GF-D8 (cell line): Measurements from ENCODE around the gene LRRC26.

ENCODE experiments used
- DNase-seq: peaks from one replicate; lab custom pipeline; 2025; lab: John Stamatoyannopoulos, UW

Gene LRRC26

DNA sequence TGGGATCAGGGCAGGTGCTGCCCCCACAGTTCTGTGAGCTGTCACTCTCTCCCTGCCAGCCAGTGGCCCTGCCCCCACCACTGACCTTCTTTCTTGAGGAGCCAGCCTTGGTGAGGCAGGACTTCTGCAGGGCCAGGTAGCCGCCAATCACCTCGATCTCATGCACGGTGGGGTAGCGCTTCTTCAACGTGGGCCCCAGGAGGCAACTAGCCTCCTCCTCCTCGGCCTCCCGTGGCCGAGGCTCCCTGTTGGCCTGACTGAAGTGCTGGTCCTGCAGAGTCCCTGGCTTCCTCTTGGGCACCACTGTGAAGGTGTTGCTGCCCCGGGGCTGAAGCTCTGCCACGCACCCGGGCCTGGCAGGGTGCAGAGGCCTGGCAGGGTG lies 29.0 kb upstream of the LRRC26 start:
- DNase-seq: no peak

- DNase-seq: no peak
Observed at GRCh38 chr9:137198051-137198901, 28.4 kb upstream of the LRRC26 start.

DNA sequence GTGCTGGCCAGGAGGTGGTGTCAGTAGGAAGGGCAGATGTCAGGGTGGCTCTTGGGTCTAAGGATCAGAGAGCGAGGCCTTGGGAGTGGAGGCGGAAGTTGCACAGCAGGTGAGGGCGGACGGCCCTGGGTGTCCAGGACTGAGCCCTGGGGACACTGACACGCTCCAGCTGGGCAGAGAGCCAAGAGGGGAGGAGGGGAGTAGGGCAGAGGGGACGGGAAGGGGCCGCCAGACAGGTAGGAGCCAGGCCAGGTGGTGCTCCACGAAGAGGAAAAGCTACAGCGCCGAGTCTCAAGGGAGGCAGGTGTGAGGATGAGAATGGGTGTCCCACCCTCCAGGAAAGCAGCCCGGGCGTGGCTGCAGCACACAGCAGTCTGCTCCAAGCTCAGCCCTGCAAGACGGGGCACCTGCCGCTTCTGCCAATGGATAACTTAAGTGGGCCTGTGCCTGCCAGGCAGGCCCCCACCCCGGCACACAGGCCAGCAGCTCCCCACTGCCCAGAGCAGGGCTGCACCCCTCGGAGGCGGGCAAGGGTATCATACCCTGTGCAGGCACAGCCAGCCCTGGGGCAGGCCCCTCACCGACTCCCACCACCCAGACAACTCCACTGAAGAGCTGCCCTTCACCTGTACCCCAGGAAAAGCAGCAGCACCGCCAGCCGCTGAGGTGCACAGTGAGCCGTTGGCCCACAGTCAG lies 25.8 kb upstream of the LRRC26 start:
- DNase-seq: no peak

DNA sequence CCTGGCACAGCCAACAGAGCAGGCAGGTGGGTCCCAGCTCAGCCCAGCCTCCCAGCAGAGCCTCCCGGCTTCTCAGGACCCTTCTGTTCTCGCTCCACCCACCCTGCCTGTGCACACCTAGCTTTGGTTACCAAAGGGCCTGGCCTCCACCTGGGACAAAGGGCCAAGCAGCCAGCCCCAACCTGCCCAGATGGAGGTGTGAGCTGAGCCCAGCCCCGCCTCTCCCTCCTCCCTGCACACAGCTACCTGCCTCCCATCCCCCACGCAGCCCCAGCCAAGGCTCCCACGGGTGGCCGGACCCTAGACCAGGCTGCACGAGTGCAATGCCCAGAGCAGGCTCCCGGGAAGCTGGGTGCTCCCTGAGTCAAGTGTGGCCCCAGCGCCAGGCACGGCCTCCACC lies 25.1 kb upstream of the LRRC26 start:
- no peak for DNase-seq

GRCh38 chr9:137194388-137194787 lies 24.5 kb upstream of the LRRC26 start:
- DNase-seq: no peak

GRCh38 chr9:137193771-137194170 lies 23.9 kb upstream of the LRRC26 start:
- DNase-seq: no peak

- no peak for DNase-seq
Observed at GRCh38 chr9:137192859-137193258, 23.0 kb upstream of the LRRC26 start.

- DNase-seq: no peak
Observed at GRCh38 chr9:137192448-137192780, 22.6 kb upstream of the LRRC26 start.

- no peak for DNase-seq
Observed at GRCh38 chr9:137191691-137192447, 22.0 kb upstream of the LRRC26 start.

DNA sequence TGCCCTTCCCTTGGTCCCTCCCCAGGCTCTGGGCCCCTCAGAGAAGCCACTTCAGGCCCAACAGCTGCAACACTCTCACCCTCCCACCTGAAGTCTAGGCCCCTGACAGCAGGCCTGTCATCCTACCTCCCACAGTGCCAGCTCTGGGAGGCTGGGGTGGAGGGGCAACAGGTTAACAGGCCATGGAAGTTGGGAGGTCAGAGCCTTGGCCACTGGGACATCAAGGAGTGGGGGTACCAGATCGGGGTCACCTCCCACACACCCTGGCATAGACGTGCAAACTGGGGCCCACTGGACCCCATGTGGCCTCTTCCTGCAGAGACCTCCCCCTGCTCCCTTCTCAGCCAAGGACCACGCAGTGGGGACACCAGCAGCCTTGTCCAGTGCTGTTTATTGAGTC lies 21.4 kb upstream of the LRRC26 start:
- no peak for DNase-seq

DNA sequence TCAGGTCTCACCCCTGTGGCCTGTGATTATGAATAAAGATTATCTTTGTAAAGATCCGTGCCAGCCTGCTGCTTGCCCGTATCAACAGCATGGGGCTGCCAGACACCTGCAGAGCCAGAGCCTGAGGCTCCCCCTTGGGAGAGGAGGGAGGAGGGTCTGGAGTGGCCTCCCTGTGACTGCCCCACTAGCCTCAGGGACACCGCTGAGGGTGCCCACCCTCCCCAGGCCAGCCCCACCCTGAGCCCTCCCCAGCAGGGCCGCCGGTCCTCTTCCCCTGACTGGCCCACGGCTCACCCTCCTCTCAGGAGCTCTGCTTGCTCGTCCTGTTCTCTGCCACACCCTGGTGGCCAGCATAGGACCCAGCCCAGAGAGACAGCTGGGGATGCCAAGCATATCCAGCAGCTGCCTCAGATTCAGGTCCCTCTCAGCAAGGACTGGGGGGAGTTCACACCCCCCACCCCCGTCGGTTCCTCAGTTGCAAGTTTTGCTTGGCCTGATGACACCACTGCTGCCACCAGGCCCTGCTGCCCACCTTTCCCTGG lies 20.5 kb upstream of the LRRC26 start:
- no peak for DNase-seq

DNA sequence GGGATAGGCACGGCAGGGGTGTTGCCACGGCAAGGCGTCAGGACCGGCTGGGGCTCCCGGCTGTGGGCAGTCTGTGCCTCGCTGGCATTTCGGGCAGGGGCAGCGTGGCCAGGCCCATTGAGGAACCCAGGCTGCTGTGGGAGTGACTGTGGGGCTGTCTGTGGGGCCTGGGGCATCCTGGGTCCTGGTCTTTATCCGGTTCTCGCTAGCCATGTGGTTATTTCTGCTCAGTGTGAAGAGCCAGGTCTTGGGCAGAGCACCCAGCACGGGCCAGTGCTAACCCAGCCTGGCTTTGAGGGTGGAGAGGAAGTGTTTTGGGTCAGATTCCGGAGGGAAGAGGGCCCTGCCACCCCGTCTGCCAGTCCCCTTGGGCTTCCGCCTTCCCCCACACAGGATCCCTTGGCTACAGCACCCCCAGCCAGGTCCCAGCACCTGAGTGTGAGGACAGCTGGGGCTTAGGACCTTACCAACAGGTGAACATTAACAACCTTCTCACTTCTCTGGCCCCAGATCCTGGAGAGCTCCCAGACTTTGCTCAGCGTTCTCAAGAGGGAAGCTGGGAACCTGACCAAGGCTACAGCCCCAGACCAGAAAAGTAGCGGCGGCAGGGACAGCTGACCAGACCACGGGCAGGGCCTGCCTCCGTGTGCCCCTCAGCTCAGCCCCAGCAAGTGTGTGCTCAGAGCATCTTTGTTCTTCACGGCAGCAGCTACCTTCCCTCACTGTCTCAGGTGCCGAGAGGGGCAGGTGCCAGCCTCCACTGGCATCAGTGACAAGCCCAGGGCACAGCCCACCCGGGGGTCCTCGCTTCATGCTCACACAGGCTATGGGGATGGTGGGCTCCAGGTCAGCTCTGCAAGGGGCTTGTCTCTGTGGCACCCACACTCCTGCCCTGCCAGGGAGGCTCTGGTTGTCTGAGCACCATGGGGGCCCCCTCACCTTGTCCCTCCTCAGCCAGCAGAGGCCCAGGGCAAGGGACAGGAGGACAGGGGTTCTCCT lies 19.7 kb upstream of the LRRC26 start:
- DNase-seq: no peak

DNA sequence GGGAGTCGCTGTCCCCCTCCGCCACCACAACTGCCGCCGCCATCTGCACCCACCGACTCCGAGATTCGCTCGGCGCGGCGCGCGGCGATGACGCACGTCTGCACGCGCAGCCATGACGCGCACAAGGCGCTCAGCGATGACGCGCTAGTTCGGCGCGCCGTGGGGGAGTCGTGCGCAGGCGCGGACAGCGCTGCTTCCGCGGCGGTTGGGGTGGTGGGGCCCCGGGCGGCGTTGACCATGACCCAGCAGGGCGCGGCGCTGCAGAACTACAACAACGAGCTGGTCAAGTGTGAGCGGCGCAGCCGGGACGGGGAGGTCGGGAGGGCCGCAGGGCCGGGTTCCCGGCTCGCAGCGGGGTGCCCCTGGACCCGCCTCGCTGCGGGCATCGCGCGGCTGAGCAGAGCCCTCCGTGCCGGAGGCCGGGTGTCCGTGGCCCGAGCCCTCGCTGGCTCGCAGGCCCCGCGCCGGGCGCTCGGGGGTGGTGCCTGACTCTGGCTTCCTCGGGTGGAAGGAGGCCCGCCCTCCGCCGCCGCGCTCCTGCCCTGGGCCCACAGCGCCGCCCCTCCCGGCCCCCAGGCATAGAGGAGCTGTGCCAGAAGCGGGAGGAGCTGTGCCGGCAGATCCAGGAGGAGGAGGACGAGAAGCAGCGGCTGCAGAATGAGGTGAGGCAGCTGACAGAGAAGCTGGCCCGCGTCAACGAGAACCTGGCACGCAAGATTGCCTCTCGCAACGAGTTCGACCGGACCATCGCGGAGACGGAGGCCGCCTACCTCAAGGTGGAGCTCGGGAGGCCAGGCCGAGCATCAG lies 18.8 kb upstream of the LRRC26 start, which contains the start of the genes ANAPC2 and SSNA1:
TSS of gene ANAPC2 (minus strand) at position 71 of the 807 bp plus-strand sequence. CDS start at position 43, 28 bp downstream.
TSS of gene SSNA1 (plus strand) at position 187 of the 807 bp plus-strand sequence. CDS start at position 238, 51 bp downstream.
- peak; percentile 75 for DNase-seq

DNA sequence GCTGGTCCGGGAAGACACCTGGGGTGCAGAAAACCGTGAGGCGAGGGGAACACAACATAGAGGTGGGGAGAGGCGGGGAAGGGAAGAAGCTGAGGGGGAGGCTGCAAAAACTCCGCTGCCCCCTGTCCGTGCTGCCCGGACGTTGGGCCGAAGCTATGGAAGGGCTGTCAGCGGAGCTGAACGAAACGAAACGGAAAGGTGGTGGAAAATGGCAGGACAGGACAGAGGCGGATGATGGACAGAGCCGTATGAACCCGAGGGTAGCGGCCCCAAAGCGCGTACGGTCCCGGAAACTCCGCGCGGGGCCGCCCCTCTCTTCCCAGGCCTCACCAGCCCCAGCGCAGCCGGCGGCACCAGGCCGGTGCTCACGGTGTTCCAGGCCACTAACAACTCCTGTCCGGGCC lies 18.2 kb upstream of the LRRC26 start:
- DNase-seq: no peak

DNA sequence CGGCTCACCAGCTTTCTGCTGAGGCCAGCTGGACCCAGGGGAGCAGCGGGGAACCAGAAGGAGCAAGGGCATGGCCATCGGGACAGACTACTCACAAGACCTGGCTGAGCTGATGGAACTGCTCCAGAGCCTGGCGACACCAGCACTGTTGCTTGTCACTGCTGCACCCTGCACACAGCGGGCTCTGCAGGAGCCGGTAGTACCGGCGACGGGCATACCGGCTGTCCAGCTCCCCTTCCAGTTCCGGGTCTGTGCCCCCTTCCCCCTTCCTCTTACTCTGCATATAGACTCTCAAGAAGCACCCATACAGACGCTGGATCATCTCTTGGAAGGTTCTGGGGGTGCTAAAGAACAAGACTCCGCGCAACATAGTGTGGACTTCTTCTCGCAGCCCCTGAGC lies 17.5 kb upstream of the LRRC26 start:
- no peak for DNase-seq

GRCh38 chr9:137186385-137186784 lies 16.5 kb upstream of the LRRC26 start:
- DNase-seq: no peak

- DNase-seq: no peak
Observed at GRCh38 chr9:137185921-137186320, 16.1 kb upstream of the LRRC26 start.

DNA sequence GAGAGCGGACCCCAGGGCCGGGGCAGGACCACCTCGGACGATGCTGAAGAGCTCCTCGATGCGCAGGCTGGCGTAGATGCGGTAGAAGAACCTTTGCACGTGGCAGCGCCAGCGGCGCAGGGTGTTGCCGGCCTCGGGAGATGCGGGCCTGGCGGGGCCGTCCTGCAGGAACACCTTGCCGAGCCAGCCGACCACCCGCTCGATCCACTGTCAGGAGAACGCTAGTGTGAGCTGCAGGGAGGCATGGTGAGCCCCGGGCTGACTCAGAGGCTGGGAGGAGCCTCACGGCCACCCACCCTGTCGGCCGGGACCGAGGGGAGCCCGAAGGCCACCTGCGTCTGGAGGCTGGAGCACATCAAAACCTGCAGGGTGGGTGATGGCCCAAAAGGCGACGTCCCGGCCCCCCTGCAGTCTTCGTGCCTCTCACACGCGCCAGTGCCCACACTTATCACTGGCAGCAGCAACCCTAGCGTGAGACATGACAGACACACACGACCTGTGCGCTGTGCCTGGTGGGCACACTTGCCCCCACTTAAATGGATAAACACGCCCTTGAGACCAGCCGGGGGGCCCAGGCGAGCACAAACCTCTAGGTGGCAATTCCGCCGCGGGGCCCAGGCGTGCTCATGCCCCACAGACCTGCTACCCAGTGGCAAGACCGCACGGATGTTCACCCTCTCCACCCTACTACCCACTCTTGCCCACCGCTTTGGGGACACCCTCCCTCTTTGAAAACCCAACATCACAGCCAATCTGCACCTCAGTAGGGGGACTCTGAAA lies 15.2 kb upstream of the LRRC26 start:
- no peak for DNase-seq

- no peak for DNase-seq
Observed at GRCh38 chr9:137183980-137184595, 14.2 kb upstream of the LRRC26 start.
